SU-DHL-6 (cell line): Measurements from ENCODE around the gene PDLIM7.

ENCODE experiments used
- H2AFZ ChIP-seq: fragments of 200-600 bp; sonication (generic); 2 replicates; pipeline ENCODE4 v1.6.1; 2014; ENCODE audit warnings: low read depth, mild to moderate bottlenecking, moderate library complexity, mixed read lengths, antibody characterized with exemption, low read length; ENCODE audit not compliant: severe bottlenecking
- H3F3A ChIP-seq: fragments of 200-600 bp; shearing (Covaris generic); 2 replicates; pipeline ENCODE4 v1.6.0; 2016; ENCODE audit warnings: antibody characterized with exemption, mild to moderate bottlenecking; ENCODE audit not compliant: insufficient read depth
- H3K27ac ChIP-seq: fragments of 200-600 bp; sonication (generic); 2 replicates; pipeline ENCODE4 v1.5.1; 2016; ENCODE audit warnings: low read depth, mild to moderate bottlenecking, low read length, moderate library complexity, mixed read lengths
- H3K27me3 ChIP-seq: fragments of 200-600 bp; sonication (generic), shearing (Covaris generic); 2 replicates; pipeline ENCODE4 v1.6.0; 2014; ENCODE audit warnings: mild to moderate bottlenecking, low read length
- H3K36me3 ChIP-seq: fragments of 200-600 bp; sonication (generic); 2 replicates; pipeline ENCODE4 v1.6.1; 2014; ENCODE audit warnings: mild to moderate bottlenecking, low read length, mixed read lengths
- H3K4me2 ChIP-seq: fragments of 300-600, 200-600 bp; shearing (Covaris generic), sonication (generic); 2 replicates; pipeline ENCODE4 v1.6.0; 2014; ENCODE audit warnings: low read length, low read depth, mild to moderate bottlenecking; ENCODE audit not compliant: poor library complexity, severe bottlenecking
- H3K4me3 ChIP-seq: fragments of 200-600 bp; sonication (generic); 2 replicates; pipeline ENCODE4 v1.5.1; 2014; ENCODE audit warnings: antibody characterized with exemption, low read length, mild to moderate bottlenecking, mixed read lengths; ENCODE audit not compliant: insufficient read depth, poor library complexity, severe bottlenecking
- H3K79me2 ChIP-seq: fragments of 200-600 bp; sonication (generic); 2 replicates; pipeline ENCODE4 v1.6.1; 2014; ENCODE audit warnings: mild to moderate bottlenecking, low read length, moderate library complexity; ENCODE audit not compliant: insufficient read depth
- H3K9ac ChIP-seq: fragments of 200-600 bp; sonication (generic); 2 replicates; pipeline ENCODE4 v1.7.0; 2014; ENCODE audit warnings: mild to moderate bottlenecking, low read length
- H3K9me2 ChIP-seq: fragments of 200-600 bp; sonication (generic); replicated peaks from 2 replicates; pipeline ENCODE4 v1.6.1; 2014; ENCODE audit warnings: low read length; ENCODE audit not compliant: insufficient read depth
- H3K9me3 ChIP-seq: fragments of 200-600 bp; sonication (generic); 2 replicates; pipeline ENCODE4 v1.6.1; 2014; ENCODE audit warnings: low read length, mixed read lengths; ENCODE audit not compliant: insufficient read depth
- H4K20me1 ChIP-seq: fragments of 200-600 bp; sonication (generic); 2 replicates; pipeline ENCODE4 v1.6.1; 2014; ENCODE audit warnings: low read depth, mild to moderate bottlenecking, antibody characterized with exemption, low read length, moderate library complexity, mixed read lengths
- CTCF ChIP-seq: fragments of 200-600 bp; sonication (generic); IDR thresholded peaks from one replicate; pipeline ENCODE4 v1.5.1; 2017; ENCODE audit warnings: antibody characterized with exemption, mild to moderate bottlenecking, low read length, moderate library complexity; ENCODE audit not compliant: insufficient read depth, poor library complexity, severe bottlenecking
- EZH2phosphoT487 ChIP-seq: fragments of 200-600 bp; sonication (generic), shearing (Covaris generic); conservative IDR thresholded peaks from 2 replicates; pipeline ENCODE4 v1.6.1; 2018; ENCODE audit warnings: mild to moderate bottlenecking, antibody characterized with exemption, low read length, moderate library complexity, mixed read lengths

PDLIM7 gene

GRCh38 chr5:177462021-177462670 is 35.3 kb downstream of the PDLIM7 start:
- no peak overlapping the region for H3K27ac ChIP-seq
- H3K36me3 ChIP-seq: peaks cover 3% of the 10 kb centered on the region; the same call in 1 of the 2 replicates
- H3K9ac ChIP-seq: no peak overlapping the region
- no peak overlapping the region for H2AFZ ChIP-seq
- H3K9me2 ChIP-seq: no peaks in the 10 kb centered on the region
- H3K27me3 ChIP-seq: no peaks in the 10 kb centered on the region
- no peaks in the 10 kb centered on the region for H4K20me1 ChIP-seq
- H3K4me2 ChIP-seq: no peak overlapping the region
- peaks cover 1% of the 10 kb centered on the region for H3F3A ChIP-seq
- no peaks in the 10 kb centered on the region for H3K79me2 ChIP-seq
- H3K9me3 ChIP-seq: no peaks in the 10 kb centered on the region
- TF ChIP-seq EZH2phosphoT487 (no peak), CTCF (no peak)
- no peak overlapping the region for H3K4me3 ChIP-seq

- Histone ChIP-seq H3K36me3 (no peaks in the 10 kb centered on the region), H3K9me3 (no peaks in the 10 kb centered on the region)
These were observed 37.4 kb downstream of the PDLIM7 start for GRCh38 chr5:177459819-177460628.

GRCh38 chr5:177459357-177459756 is 38.0 kb downstream of the PDLIM7 start:
- Histone ChIP-seq H3F3A (peaks cover 13% of the 10 kb centered on the region), H3K9me2 (no peaks in the 10 kb centered on the region), H3K4me2 (no peak overlapping the region), H3K9me3 (no peaks in the 10 kb centered on the region), H2AFZ (no peak overlapping the region), H3K79me2 (no peaks in the 10 kb centered on the region), H3K9ac (no peak overlapping the region), H3K27ac (no peak overlapping the region), H4K20me1 (no peaks in the 10 kb centered on the region), H3K27me3 (no peaks in the 10 kb centered on the region), H3K36me3 (no peaks in the 10 kb centered on the region), H3K4me3 (no peak overlapping the region)
- TF ChIP-seq EZH2phosphoT487 (no peak), CTCF (no peak)

More at GRCh38 chr5:177459819-177460628, 37.4 kb downstream of the PDLIM7 start:
- Histone ChIP-seq H3K9me2 (no peaks in the 10 kb centered on the region), H3K4me3 (no peak overlapping the region), H3K79me2 (no peaks in the 10 kb centered on the region), H4K20me1 (no peaks in the 10 kb centered on the region), H3K27me3 (no peaks in the 10 kb centered on the region), H3K27ac (no peak overlapping the region), H2AFZ (no peak overlapping the region), H3K9ac (no peak overlapping the region), H3K4me2 (no peak overlapping the region), H3F3A (peaks cover 13% of the 10 kb centered on the region)
- TF ChIP-seq CTCF (no peak), EZH2phosphoT487 (no peak)
